Measurements from ENCODE around the gene MRPL19. TPM values are rescaled to one million over a fixed set of nuclear protein-coding genes. Genes with fewer than 3 reads are reported as not detected.

Gene MRPL19
- polyA plus RNA-seq, 1 donor (not counting 4 experiments of a cell fraction or from before 2014, with no cell fraction given): 84.0 TPM

DNA sequence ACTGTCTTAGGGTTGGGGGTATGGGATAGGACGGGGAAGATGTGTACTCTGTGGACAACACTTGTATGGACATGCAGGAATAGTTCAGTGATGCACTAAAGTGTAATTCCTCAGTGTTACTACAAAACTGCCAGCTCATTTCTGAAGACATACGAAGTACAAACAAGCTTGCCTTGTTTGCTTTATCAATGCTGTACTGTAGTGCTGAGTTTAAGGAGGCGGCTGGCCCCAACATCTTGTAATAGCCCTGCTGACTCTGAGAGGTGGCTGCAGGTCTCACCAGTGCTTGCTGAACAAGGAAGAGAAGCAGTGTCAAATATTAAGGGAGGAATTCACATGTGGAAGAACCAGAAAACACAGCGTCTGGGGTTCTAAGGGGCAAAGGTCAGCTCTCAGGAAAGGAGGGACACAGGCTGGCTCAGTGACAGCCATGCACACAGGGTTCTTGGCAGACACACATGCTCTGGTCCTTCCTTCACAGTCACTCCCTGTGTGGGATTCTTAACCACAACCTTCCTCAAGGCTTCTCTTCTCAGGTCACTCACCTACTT, 46.0 kb upstream of the MRPL19 start:
- Histone ChIP-seq H3K79me2 (ENCODE audit: control insufficient read depth, insufficient read depth, low read length) (no peaks in the 10 kb centered on the region), H3K9me1 (ENCODE audit: control insufficient read depth, extremely low read depth, insufficient read depth, low read length) (no peaks in the 10 kb centered on the region), H3K4me2 (ENCODE audit: control insufficient read depth, extremely low read depth, insufficient read depth, low read depth, low read length) (peak overlapping the region; percentile 59), H3K9ac (ENCODE audit: control insufficient read depth, extremely low read depth, insufficient read depth, low read length) (peak overlapping the region; percentile 59), H3K4me3 (ENCODE audit: control insufficient read depth in 2 of 3, extremely low read depth in 1 of 3, insufficient read depth in 2 of 3, low read depth in 1 of 3, low read length in 3 of 3) (no peak overlapping the region), H3K4me1 (ENCODE audit: control insufficient read depth, extremely low read depth, insufficient read depth, low read length) (peaks cover 62% of the 10 kb centered on the region), H3K27ac (ENCODE audit: control insufficient read depth, insufficient read depth, low read length) (peak overlapping the region; percentile 87), H2AFZ (ENCODE audit: control insufficient read depth, low read length) (peak overlapping the region; percentile 61), H3K36me3 (ENCODE audit: control insufficient read depth in 2 of 2, extremely low read depth in 1 of 2, insufficient read depth in 2 of 2, low read length in 2 of 2) (no peaks in the 10 kb centered on the region), H4K20me1 (ENCODE audit: control insufficient read depth, extremely low read depth, insufficient read depth, low read length) (no peaks in the 10 kb centered on the region), H3K27me3 (ENCODE audit: control insufficient read depth, extremely low read depth, insufficient read depth, low read length) (no peaks in the 10 kb centered on the region), H3K9me3 (ENCODE audit: control insufficient read depth, low read depth, low read length) (no peaks in the 10 kb centered on the region)
- TF ChIP-seq EZH2 (IDR thresholded peaks at IDR 0.05; ENCODE audit: low read length) (no peak), CTCF (optimal IDR thresholded peaks at IDR 0.05 in 1 of 3, IDR thresholded peaks at IDR 0.05 in 1 of 3, conservative IDR thresholded peaks at IDR 0.05 in 1 of 3; ENCODE audit: extremely low read depth in 1 of 3, insufficient read depth in 2 of 3, low read length in 3 of 3) (no peak)
- dilution Hi-C loops (cut with MboI; ENCODE audit: extremely low pct_ligation_motif_present, low sequenced_read_pairs): no loop called here
- FAIRE-seq: peak; percentile 100
- peak; percentile 87 for DNase-seq (ENCODE audit: low read depth, low spot score)

DNA sequence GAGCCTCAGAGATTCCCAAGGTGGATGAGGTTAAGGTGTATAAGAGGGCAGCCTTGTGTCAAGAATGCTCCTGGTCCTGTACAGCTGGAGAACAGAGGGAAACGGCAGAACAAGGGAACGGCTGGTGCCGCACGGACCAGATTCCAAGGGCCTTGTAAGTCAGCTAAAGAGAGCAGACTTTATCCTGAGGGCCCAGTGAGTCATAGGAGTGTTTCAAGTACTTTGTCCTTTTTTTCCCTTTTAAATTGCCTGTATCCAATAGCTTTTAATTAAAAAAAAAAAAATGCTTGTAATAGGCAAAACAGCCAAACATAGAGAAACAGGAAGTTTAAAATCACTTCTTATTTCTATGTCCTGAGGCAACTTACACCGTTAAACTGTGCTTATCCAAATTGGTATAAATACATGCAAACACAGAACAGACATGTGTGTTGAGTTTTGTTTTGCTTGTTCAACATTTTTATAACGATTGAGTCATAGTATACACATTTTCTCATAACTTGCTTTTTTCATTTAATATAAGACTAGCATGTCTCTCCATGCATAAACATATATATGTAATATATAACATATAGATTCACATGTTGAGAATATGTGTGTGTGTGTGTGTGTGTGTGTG, 43.8 kb upstream of the MRPL19 start:
- dilution Hi-C loops (cut with MboI; ENCODE audit: extremely low pct_ligation_motif_present, low sequenced_read_pairs): no loop called here
- Histone ChIP-seq H4K20me1 (ENCODE audit: control insufficient read depth, extremely low read depth, insufficient read depth, low read length) (no peaks in the 10 kb centered on the region), H3K36me3 (ENCODE audit: control insufficient read depth in 2 of 2, extremely low read depth in 1 of 2, insufficient read depth in 2 of 2, low read length in 2 of 2) (no peaks in the 10 kb centered on the region), H3K4me3 (ENCODE audit: control insufficient read depth in 2 of 3, extremely low read depth in 1 of 3, insufficient read depth in 2 of 3, low read depth in 1 of 3, low read length in 3 of 3) (no peak overlapping the region), H3K9ac (ENCODE audit: control insufficient read depth, extremely low read depth, insufficient read depth, low read length) (no peak overlapping the region), H2AFZ (ENCODE audit: control insufficient read depth, low read length) (no peak overlapping the region), H3K4me2 (ENCODE audit: control insufficient read depth, extremely low read depth, insufficient read depth, low read depth, low read length) (peak overlapping the region; percentile 40), H3K4me1 (ENCODE audit: control insufficient read depth, extremely low read depth, insufficient read depth, low read length) (peaks cover 71% of the 10 kb centered on the region), H3K27ac (ENCODE audit: control insufficient read depth, insufficient read depth, low read length) (peak overlapping the region; percentile 47), H3K79me2 (ENCODE audit: control insufficient read depth, insufficient read depth, low read length) (no peaks in the 10 kb centered on the region), H3K27me3 (ENCODE audit: control insufficient read depth, extremely low read depth, insufficient read depth, low read length) (no peaks in the 10 kb centered on the region), H3K9me3 (ENCODE audit: control insufficient read depth, low read depth, low read length) (no peaks in the 10 kb centered on the region), H3K9me1 (ENCODE audit: control insufficient read depth, extremely low read depth, insufficient read depth, low read length) (no peaks in the 10 kb centered on the region)
- DNase-seq (ENCODE audit: low read depth, low spot score): peak; percentile 92
- TF ChIP-seq EZH2 (IDR thresholded peaks at IDR 0.05; ENCODE audit: low read length) (no peak), CTCF (optimal IDR thresholded peaks at IDR 0.05 in 1 of 3, IDR thresholded peaks at IDR 0.05 in 1 of 3, conservative IDR thresholded peaks at IDR 0.05 in 1 of 3; ENCODE audit: extremely low read depth in 1 of 3, insufficient read depth in 2 of 3, low read length in 3 of 3) (no peak)
- FAIRE-seq: peak; percentile 81
